CD8-positive, alpha-beta memory T cell (primary cell): ENCODE data around the gene FIG4. TPM values are rescaled to one million over a fixed set of nuclear protein-coding genes. Genes with fewer than 3 reads are reported as not detected.
A peak's percentile ranks its signal among the peaks of the same experiment; 100 is the strongest.
"Not testable (repeated sequence)": the region's sequence is repeated elsewhere in the genome, so short reads cannot be mapped to it uniquely, and the experiment has no call there.

Experiments used
- CTCF ChIA-PET: fragments of 350-600 bp; sonication (Branson Sonifier 250); formaldehyde crosslinking; loops from one replicate; lab custom pipeline; 2021; ENCODE audit warnings: antibody characterized with exemption; lab: Charles Lee
- POLR2A ChIA-PET: fragments of 350-600 bp; sonication (Branson Sonifier 250); formaldehyde crosslinking; loops from one replicate; lab custom pipeline; 2021; ENCODE audit warnings: antibody characterized with exemption; lab: Charles Lee
- DNase-seq, 5 donors: peaks; one replicate each; pipeline versions ENCODE4 v3.0.0 to v3.0.0-alpha.2; 2020 to 2022; ENCODE audit warnings: mixed read lengths in 1 of 5
- H3K27ac ChIP-seq: one replicate; pipeline ENCODE4 v1.7.0; 2013; ENCODE audit warnings: low read depth, mild to moderate bottlenecking, low read length, moderate library complexity
- H3K27me3 ChIP-seq: 2 replicates; pipeline ENCODE4 v1.7.0; 2013; ENCODE audit warnings: low read length, mild to moderate bottlenecking; ENCODE audit not compliant: insufficient read depth, poor library complexity, severe bottlenecking
- H3K36me3 ChIP-seq: 2 replicates; pipeline ENCODE4 v1.7.0; 2013; ENCODE audit warnings: mild to moderate bottlenecking, low read length, moderate library complexity; ENCODE audit not compliant: insufficient read depth
- H3K4me1 ChIP-seq: 2 replicates; pipeline ENCODE4 v1.7.0; 2013; ENCODE audit warnings: mild to moderate bottlenecking, low read length, moderate library complexity; ENCODE audit not compliant: insufficient read depth
- H3K4me3 ChIP-seq: 2 replicates; pipeline ENCODE4 v1.7.0; 2013; ENCODE audit warnings: mild to moderate bottlenecking, low read length
- H3K9me3 ChIP-seq: 2 replicates; pipeline ENCODE4 v1.7.0; 2013; ENCODE audit warnings: mild to moderate bottlenecking, low read length
- H3K27ac Mint-ChIP-seq, 8 donors: one replicate each; pipeline ENCODE4 v1.8.0; 2020 to 2021; ENCODE audit warnings: mixed read lengths in 8 of 8, mild to moderate bottlenecking in 6 of 8, inconsistent platforms in 3 of 8, moderate library complexity in 3 of 8
- H3K27me3 Mint-ChIP-seq, 2 donors: one replicate each; pipeline ENCODE4 v1.8.0; 2020 to 2021; ENCODE audit warnings: mixed read lengths in 2 of 2, mild to moderate bottlenecking in 1 of 2, moderate library complexity in 1 of 2
- H3K36me3 Mint-ChIP-seq, 3 donors: one replicate each; pipeline ENCODE4 v1.8.0; 2020 to 2021; ENCODE audit warnings: mixed read lengths in 3 of 3, inconsistent platforms in 1 of 3, mild to moderate bottlenecking in 1 of 3
- H3K4me1 Mint-ChIP-seq, 3 donors: one replicate each; pipeline ENCODE4 v1.8.0; 2020 to 2021; ENCODE audit warnings: mixed read lengths in 3 of 3, inconsistent platforms in 1 of 3, mild to moderate bottlenecking in 1 of 3
- H3K4me3 Mint-ChIP-seq, 7 donors: one replicate each; pipeline ENCODE4 v1.8.0; 2020 to 2021; ENCODE audit warnings: mixed read lengths in 7 of 7, mild to moderate bottlenecking in 6 of 7, moderate library complexity in 4 of 7, inconsistent platforms in 2 of 7
- H3K9me3 Mint-ChIP-seq, 5 donors: one replicate each; pipeline ENCODE4 v1.8.0; 2020 to 2022; ENCODE audit warnings: mixed read lengths in 5 of 5, mild to moderate bottlenecking in 3 of 5, moderate library complexity in 2 of 5, inconsistent platforms in 1 of 5
- polyA plus RNA-seq: library from polyadenylated mRNA; unstranded; fragments of 300-500 nt; fragmentation: Illumina TruSeq; gene quantifications from one replicate; pipeline ENCODE4 v1.2.3, GENCODE V29; 2021
- total RNA-seq, 2 experiments: library from RNA; stranded (reverse); gene quantifications; one replicate each; pipeline ENCODE4 v1.2.3, GENCODE V29; 2021

Gene FIG4
- total and polyA plus RNA-seq, 3 experiments from 2014 or later = 11.2 to 16.4 (median 13.2) TPM

DNA sequence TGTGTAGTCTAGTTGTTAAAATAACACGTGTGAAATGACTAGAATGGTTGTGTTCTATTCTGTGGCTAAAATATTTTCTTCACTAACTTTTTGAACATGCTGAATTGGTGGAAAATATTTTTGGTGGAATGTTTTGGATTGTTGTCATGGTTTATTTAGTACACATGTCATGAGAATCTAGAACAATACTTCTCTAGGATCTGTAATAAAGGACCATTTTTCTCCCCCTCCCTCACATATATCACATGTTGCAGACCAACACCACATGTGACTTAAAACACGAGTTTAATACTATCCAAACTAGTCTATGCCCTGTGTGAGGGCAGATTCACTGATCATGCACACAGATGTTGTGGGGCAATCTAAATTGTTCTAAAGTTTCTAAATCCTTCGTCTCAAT is 29.2 kb downstream of the FIG4 start:
- CTCF ChIA-PET = no interaction called here
- peaks cover 22 to 79% (median 29%) of the 10 kb centered on the region in 3 donors for H3K36me3 Mint-ChIP-seq
- DNase-seq = no peak
- H3K27me3 Mint-ChIP-seq = no peaks in the 10 kb centered on the region
- Histone ChIP-seq H3K4me3 (no peak overlapping the region), H3K36me3 (no peaks in the 10 kb centered on the region), H3K9me3 (no peaks in the 10 kb centered on the region), H3K27ac (no peak overlapping the region), H3K27me3 (no peaks in the 10 kb centered on the region), H3K4me1 (no peaks in the 10 kb centered on the region)
- H3K4me3 Mint-ChIP-seq = no peak overlapping the region
- H3K4me1 Mint-ChIP-seq = peaks cover 0 to 3% (median 0%) of the 10 kb centered on the region in 3 donors
- no peak overlapping the region for H3K27ac Mint-ChIP-seq
- POLR2A ChIA-PET = no interaction called here
- H3K9me3 Mint-ChIP-seq = peaks cover 0 to 2% (median 1%) of the 10 kb centered on the region in 5 donors

DNA sequence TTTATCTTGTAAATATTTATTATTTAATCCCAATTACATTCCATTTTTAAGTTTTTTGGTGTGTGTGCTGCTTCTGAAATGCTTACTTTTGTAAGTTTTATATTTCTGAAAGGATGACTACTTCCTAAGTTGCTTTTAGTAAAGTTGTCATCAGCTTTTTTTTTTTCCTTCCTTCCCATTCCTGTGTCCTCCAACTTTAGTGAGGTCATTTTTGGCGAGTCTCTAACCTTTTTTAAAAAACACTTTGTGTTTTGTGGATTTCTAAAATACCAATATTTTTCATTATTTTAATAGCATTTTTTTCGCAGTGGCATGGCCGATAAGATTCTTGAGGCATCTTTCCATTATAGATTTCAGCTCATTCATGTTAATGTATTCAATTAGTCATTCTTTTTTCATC is 30.9 kb downstream of the FIG4 start:
- Histone ChIP-seq H3K27ac (no peak overlapping the region), H3K27me3 (no peaks in the 10 kb centered on the region), H3K4me1 (no peaks in the 10 kb centered on the region), H3K4me3 (no peak overlapping the region), H3K36me3 (no peaks in the 10 kb centered on the region), H3K9me3 (no peaks in the 10 kb centered on the region)
- H3K4me3 Mint-ChIP-seq = no peak overlapping the region
- ChIA-PET POLR2A (no interaction called here), CTCF (no interaction called here)
- DNase-seq = no peak
- peaks cover 30 to 78% (median 38%) of the 10 kb centered on the region in 3 donors for H3K36me3 Mint-ChIP-seq
- no peak overlapping the region for H3K27ac Mint-ChIP-seq
- peaks cover 0 to 6% (median 3%) of the 10 kb centered on the region in 3 donors for H3K4me1 Mint-ChIP-seq
- H3K9me3 Mint-ChIP-seq = peaks cover 0 to 3% (median 2%) of the 10 kb centered on the region in 5 donors
- H3K27me3 Mint-ChIP-seq = no peaks in the 10 kb centered on the region

DNA sequence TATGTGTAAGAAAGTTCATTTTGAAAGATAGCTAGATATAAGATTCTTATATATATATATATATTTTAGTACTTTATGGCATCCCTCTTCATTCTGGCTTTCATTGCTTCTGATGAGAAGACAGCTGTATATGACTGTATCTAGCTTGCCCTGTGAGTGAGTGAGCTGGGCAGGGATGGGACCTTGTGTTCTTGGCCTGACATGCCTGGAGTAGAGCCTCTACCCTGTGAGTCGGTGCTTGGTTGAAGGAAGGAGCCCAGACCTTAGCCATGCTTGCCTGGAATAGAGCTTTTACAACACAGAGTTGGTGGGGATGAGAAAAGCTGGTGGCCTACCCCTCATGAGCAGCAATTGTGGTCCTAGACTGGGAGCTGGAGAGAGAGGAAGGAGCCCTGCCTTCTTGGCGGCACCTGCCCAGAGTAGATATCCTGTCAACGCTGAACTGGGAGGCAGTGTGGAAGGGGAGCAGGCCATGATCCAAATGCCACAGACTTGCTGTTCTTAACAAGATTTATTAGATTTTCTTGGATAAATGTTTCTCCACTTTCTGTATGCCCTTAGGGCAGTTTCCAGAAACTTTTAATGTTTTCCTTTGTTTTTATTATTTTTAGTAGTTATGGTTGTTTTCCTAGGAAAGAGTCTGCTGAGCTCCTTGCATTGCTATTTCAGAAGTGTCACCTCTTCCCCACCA is 31.6 kb downstream of the FIG4 start:
- Mint-ChIP-seq H3K4me3 (no peak overlapping the region), H3K27ac (peak overlapping the region in 1 of 8 donors; percentile 24), H3K27me3 (no peaks in the 10 kb centered on the region), H3K4me1 (peaks cover 0 to 6% (median 3%) of the 10 kb centered on the region in 3 donors), H3K9me3 (peaks cover 0 to 3% (median 2%) of the 10 kb centered on the region in 5 donors), H3K36me3 (peaks cover 30 to 78% (median 36%) of the 10 kb centered on the region in 3 donors)
- Histone ChIP-seq H3K9me3 (no peaks in the 10 kb centered on the region), H3K36me3 (no peaks in the 10 kb centered on the region), H3K27me3 (no peaks in the 10 kb centered on the region), H3K27ac (no peak overlapping the region), H3K4me3 (no peak overlapping the region), H3K4me1 (no peaks in the 10 kb centered on the region)
- CTCF ChIA-PET = no interaction called here
- DNase-seq = no peak
- POLR2A ChIA-PET = no interaction called here

- CTCF ChIA-PET, H3K9me3 Mint-ChIP-seq, POLR2A ChIA-PET: not testable (repeated sequence)
Measured at GRCh38 chr6:109725250-109725649, 34.2 kb downstream of the FIG4 start.

DNA sequence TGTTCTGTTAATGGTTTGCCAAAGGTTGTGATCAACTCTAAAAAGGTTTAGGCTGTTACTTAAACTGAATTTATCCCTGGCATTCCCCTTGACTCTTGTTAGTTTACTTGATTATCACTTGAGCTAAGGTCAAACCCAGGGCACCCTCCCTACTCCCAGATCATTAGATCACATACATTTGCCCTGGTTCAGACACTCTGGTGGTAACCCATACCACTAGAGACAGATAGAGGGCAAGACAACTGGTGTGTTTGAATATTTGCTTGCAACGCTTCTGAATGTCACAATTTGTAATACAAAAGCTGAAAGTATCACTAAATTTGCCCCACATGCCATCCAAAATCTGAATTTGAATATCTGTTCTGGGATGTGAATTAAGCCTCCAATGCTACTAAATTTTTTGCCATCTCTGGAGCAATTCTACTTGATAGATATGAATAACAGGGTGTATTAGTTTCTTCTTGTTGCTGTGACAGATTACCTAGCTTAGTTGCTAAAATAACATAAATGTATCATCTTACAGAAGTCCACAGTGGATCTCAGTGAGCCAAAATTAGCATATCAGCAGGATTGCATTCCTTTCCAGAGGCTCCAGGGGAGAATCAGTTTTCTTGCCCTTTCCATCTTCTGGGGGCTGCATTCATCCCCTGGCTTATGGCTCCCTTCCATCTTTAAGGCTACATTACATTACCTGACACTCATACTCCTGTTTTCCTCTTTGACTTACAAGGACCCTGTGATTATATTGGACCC is 45.4 kb downstream of the FIG4 start:
- H3K36me3 ChIP-seq = peaks cover 4% of the 10 kb centered on the region
- DNase-seq = no peak
- no peaks in the 10 kb centered on the region for H3K27me3 Mint-ChIP-seq
- H3K4me3 ChIP-seq = no peak overlapping the region
- no peaks in the 10 kb centered on the region for H3K4me1 ChIP-seq
- no peak overlapping the region for H3K27ac Mint-ChIP-seq
- no peaks in the 10 kb centered on the region for H3K4me1 Mint-ChIP-seq
- ChIA-PET POLR2A (no interaction called here), CTCF (no interaction called here)
- no peaks in the 10 kb centered on the region for H3K27me3 ChIP-seq
- no peaks in the 10 kb centered on the region for H3K9me3 ChIP-seq
- no peaks in the 10 kb centered on the region for H3K9me3 Mint-ChIP-seq
- H3K4me3 Mint-ChIP-seq = peak overlapping the region in 1 of 7 donors; percentile 19
- peaks cover 26 to 67% (median 33%) of the 10 kb centered on the region in 3 donors for H3K36me3 Mint-ChIP-seq
- no peak overlapping the region for H3K27ac ChIP-seq

More at GRCh38 chr6:109725250-109725649, 34.2 kb downstream of the FIG4 start:
- not testable (repeated sequence) for H3K27me3 Mint-ChIP-seq, H3K27ac ChIP-seq, H3K4me3 ChIP-seq, H3K4me3 Mint-ChIP-seq, H3K9me3 ChIP-seq, H3K27ac Mint-ChIP-seq, H3K4me1 ChIP-seq, H3K4me1 Mint-ChIP-seq, H3K27me3 ChIP-seq, H3K36me3 ChIP-seq, DNase-seq
- peaks cover 34 to 65% (median 38%) of the 10 kb centered on the region in 3 donors for H3K36me3 Mint-ChIP-seq

DNA sequence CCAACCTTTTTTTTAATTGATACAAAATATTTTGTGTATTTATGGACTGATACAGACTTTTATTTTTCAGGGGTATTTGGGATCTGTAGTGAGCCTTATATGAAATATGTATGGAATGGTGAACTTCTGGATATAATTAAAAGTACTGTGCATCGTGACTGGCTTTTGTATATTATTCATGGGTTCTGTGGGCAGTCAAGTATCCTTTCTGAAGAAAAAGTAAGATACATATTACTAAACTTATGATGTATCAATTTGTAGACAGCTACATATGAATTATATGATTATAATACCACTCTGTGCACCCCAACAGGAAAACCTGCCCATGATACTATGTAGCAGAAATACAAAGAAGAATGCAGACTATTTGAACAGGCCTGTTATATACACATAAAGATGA is 47.2 kb downstream of the FIG4 start:
- Mint-ChIP-seq H3K36me3 (peaks cover 26 to 77% (median 35%) of the 10 kb centered on the region in 3 donors), H3K27me3 (no peaks in the 10 kb centered on the region), H3K27ac (peak overlapping the region in 1 of 8 donors; percentile 33), H3K4me1 (no peaks in the 10 kb centered on the region), H3K4me3 (no peak overlapping the region), H3K9me3 (no peaks in the 10 kb centered on the region)
- no peak for DNase-seq
- Histone ChIP-seq H3K9me3 (no peaks in the 10 kb centered on the region), H3K27ac (no peak overlapping the region), H3K36me3 (peaks cover 4% of the 10 kb centered on the region), H3K4me1 (no peaks in the 10 kb centered on the region), H3K4me3 (no peak overlapping the region), H3K27me3 (no peaks in the 10 kb centered on the region)
- CTCF ChIA-PET = no interaction called here
- POLR2A ChIA-PET = no interaction called here

- no peak for DNase-seq
- no peak overlapping the region for H3K27ac ChIP-seq
- no peaks in the 10 kb centered on the region for H3K9me3 Mint-ChIP-seq
- peaks cover 28 to 78% (median 35%) of the 10 kb centered on the region in 3 donors for H3K36me3 Mint-ChIP-seq
- H3K4me1 ChIP-seq = no peaks in the 10 kb centered on the region
- H3K4me1 Mint-ChIP-seq = no peaks in the 10 kb centered on the region
- no peaks in the 10 kb centered on the region for H3K27me3 Mint-ChIP-seq
- H3K27me3 ChIP-seq = no peaks in the 10 kb centered on the region
- H3K4me3 ChIP-seq = no peak overlapping the region
- peak overlapping the region in 1 of 8 donors; percentile 33 for H3K27ac Mint-ChIP-seq
- H3K36me3 ChIP-seq = peaks cover 4% of the 10 kb centered on the region
- no peaks in the 10 kb centered on the region for H3K9me3 ChIP-seq
- ChIA-PET CTCF (no interaction called here), POLR2A (no interaction called here)
- peak overlapping the region in 1 of 7 donors; percentile 4 for H3K4me3 Mint-ChIP-seq
Measured at GRCh38 chr6:109738667-109739066, 47.6 kb downstream of the FIG4 start.

GRCh38 chr6:109739686-109740085 is 48.6 kb downstream of the FIG4 start:
- H3K36me3 Mint-ChIP-seq = peaks cover 38 to 84% (median 40%) of the 10 kb centered on the region in 3 donors
- peaks cover 0 to 2% (median 0%) of the 10 kb centered on the region in 5 donors for H3K9me3 Mint-ChIP-seq
- Histone ChIP-seq H3K27me3 (no peaks in the 10 kb centered on the region), H3K36me3 (peaks cover 4% of the 10 kb centered on the region), H3K27ac (no peak overlapping the region), H3K4me3 (no peak overlapping the region), H3K9me3 (no peaks in the 10 kb centered on the region), H3K4me1 (no peaks in the 10 kb centered on the region)
- H3K27ac Mint-ChIP-seq = no peak overlapping the region
- POLR2A ChIA-PET = no interaction called here
- H3K4me1 Mint-ChIP-seq = no peaks in the 10 kb centered on the region
- H3K4me3 Mint-ChIP-seq = no peak overlapping the region
- no peak for DNase-seq
- CTCF ChIA-PET = no interaction called here
- H3K27me3 Mint-ChIP-seq = no peaks in the 10 kb centered on the region
